ENCODE results near the gene ZNF574. TPM values are rescaled to one million over a fixed set of nuclear protein-coding genes. Genes with fewer than 3 reads are reported as not detected.

ZNF574 gene
- total RNA-seq, 2 experiments from 2014 or later, result 15.5 to 16.0 TPM

DNA sequence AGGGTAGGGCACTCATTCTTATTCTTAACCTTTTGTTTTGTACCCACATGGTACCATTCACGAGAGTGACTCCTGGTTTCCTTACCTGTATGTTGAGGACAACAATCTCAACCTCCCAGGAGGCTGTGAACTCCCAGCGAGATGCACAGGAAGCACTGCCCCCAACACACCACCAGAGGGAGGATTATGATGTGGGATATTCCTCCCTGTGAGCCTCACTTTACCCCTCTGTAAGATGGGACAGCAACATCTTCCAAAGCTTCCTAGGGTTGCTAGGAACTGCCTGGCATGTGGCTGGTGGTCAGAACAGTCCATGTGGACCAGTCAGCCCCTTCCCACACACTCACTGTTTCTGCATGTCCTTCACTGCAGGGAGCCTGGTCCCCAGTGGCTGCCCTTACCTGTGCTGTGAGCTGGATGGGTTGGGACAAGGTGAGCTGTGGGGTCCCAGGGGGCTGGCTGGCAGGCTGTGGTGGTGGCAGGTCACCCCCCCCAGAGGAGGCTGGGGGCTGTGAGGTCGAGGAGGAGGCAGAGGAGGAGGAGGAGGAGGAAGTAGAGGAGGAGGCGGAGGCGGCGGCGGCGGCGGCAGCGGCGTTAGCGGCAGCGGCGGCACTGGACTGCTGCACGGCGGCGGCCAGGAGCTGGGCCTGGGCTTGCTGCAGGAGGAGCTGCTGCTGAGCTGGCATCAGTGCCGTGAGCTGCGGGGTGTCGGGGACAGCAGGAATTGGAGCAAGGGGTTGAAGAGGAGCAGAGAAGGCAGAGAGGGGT, 40.5 kb downstream of the ZNF574 start:
- H3K36me3 Mint-ChIP-seq, result peaks cover 43% of the 10 kb centered on the region
- no peak for DNase-seq
- H3K27ac Mint-ChIP-seq, result no peak overlapping the region
- no peaks in the 10 kb centered on the region for H3K9me3 Mint-ChIP-seq
- H3K27me3 Mint-ChIP-seq, result no peaks in the 10 kb centered on the region
- peaks cover 54% of the 10 kb centered on the region for H3K4me1 Mint-ChIP-seq
- no peak overlapping the region for H3K4me3 Mint-ChIP-seq

DNA sequence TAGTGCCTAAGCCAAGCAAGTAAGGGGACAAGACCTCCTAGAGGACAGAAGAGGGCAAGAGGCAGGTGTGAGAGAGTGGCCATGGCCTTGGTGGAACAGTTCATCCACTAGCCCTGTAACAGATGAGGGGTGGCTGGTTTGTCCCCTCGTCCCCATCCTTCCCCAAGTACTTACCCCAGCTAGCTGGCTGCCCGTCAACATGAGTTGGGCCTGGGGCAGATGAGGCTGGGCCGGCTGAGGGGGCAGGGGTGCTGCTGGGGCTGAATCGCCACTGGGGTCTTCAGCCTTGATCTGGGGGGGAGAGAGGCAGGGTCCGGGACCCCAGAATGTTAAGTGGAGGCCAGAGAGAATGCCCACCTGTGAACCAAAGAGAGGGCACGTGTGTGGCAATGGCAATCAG, 41.1 kb downstream of the ZNF574 start:
- Mint-ChIP-seq H3K4me1 (peaks cover 52% of the 10 kb centered on the region), H3K27ac (no peak overlapping the region), H3K27me3 (no peaks in the 10 kb centered on the region), H3K36me3 (peaks cover 42% of the 10 kb centered on the region), H3K9me3 (no peaks in the 10 kb centered on the region), H3K4me3 (no peak overlapping the region)
- no peak for DNase-seq

DNA sequence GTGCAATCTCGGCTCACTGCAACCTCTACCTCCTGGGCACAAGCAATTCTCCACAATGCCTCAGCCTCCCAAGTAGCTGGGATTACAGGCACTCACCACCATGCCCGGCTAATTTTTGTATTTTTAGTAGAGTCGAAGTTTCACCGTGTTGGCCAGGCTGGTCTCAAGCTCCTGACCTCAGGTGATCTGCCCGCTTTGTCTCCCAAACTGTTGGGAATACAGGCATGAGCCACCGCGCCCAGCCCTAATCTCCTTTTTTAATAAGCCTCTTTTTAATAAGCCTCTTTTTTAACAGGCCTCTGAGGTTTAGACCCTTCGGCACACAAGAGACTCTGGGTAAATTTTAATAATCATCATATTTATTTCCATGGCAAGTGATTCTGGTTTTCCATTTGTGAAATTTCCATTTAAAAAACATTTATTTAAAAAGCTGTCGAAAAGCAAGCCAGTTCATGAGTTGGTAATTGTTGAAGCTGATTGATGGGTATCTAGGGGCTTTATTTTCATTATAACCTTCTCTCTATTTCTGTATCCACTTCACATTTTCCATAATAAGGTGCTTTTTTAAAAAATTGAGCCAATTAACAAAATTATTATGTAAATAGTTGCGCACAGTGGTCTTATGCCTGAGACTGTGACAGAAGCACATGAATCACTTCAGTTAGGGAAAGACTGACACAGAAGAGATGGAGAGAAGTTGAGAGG, 44.5 kb downstream of the ZNF574 start:
- Mint-ChIP-seq H3K27ac (peak overlapping the region; percentile 93), H3K36me3 (peaks cover 46% of the 10 kb centered on the region), H3K27me3 (no peaks in the 10 kb centered on the region), H3K4me3 (peak overlapping the region; percentile 72), H3K4me1 (peaks cover 56% of the 10 kb centered on the region), H3K9me3 (peaks cover 2% of the 10 kb centered on the region)
- DNase-seq, result no peak

DNA sequence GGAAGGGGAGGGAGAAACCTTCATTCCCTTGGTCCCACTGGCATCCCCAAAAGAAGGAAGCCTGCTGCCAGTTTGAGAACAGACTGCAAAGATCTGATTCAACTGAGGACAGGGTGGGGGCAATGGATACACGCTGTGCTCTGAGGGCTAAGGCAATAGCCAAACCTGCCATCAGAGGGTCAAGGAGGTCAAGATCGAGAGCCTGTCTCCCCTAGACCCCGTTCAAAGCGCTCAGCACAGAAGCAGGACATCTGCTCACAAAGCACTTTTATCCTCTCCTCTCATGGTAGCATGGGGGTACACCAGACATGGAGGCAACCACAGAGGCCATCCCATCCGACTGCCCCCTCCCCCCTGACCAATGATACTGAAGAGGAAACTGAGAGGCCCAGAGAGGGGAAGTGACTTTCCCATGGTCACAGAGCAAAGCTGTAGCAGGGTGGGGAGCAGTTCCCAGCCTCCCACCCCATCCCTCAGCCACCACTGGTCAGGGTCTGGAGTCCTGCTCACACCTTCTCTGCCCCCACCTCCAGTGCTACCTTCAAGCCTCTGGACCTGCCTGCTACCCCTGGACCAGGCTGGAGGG, 45.2 kb downstream of the ZNF574 start:
- peaks cover 57% of the 10 kb centered on the region for H3K4me1 Mint-ChIP-seq
- H3K27me3 Mint-ChIP-seq, result no peaks in the 10 kb centered on the region

DNA sequence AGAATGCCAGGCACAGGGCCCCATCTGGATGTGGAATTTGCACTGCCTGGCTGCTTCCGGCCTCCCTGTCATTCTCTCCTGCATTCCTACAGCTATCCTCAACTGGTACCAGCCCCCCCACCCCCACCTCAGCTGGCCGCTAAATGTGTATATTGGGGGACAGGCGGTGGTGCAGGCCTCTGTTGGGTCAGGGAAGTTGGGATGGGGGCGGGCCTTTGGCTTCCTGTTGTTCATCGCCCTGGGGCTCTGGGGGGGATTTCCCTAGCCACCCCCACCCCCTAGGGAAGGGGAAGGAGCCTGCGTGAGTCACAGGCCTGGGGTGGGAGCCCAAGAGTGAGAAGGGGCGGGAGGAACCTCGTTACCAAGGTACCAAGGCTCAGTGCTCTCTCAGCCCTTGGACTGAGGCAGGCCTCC, 45.7 kb downstream of the ZNF574 start:
- Mint-ChIP-seq H3K4me3 (peak overlapping the region; percentile 72), H3K36me3 (peaks cover 41% of the 10 kb centered on the region), H3K27me3 (no peaks in the 10 kb centered on the region), H3K27ac (peak overlapping the region; percentile 93), H3K9me3 (peaks cover 2% of the 10 kb centered on the region), H3K4me1 (peaks cover 62% of the 10 kb centered on the region)
- peak; percentile 87 for DNase-seq

More for the DNA sequence above, 45.2 kb downstream of the ZNF574 start:
- Mint-ChIP-seq H3K4me3 (peak overlapping the region; percentile 72), H3K9me3 (peaks cover 2% of the 10 kb centered on the region), H3K36me3 (peaks cover 46% of the 10 kb centered on the region), H3K27ac (peak overlapping the region; percentile 93)
- DNase-seq, result peak; percentile 35

DNA sequence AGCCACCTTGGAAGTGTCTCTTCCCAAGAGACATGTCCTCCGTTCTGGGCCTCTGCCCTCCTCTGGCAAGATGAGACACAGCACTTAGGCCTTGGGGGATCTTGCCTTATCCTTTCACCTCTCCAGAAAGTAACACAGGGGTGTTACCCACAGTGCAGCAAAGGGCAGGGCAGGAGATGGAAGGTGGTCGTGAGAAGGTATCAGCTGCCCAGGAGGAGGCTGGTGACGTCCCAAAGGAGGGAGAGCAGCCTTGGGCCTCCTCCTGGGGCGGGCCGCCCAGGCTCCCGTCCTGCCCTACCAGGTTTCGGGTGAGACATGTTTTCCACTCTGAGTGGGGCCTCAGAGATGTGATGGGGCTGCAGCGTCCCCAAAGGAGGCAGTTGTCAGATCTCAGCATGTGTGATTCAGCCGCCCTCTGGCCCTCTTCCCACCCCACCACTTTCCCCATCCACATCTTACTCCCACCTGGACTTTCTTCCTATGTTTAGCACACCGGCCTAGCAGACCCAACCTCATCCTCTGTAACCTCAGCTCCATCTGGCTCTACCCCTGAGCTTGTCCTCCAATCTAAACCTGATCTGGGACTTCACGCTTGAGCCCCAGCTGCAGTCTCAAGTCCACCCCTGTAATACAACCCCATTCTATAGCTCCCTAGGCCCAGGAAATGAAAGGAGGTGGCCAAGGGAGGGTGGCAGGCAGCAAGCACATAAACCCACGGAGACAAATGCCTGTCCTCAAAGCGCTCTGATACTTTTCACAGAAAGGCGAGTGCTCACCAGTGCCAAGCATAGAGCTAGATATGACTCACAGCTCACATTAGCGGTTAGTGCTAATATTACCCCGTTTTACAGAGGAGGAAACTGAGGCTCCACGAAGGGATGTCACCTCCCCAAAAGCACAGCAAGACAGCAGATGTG, 47.0 kb downstream of the ZNF574 start:
- peak overlapping the region; percentile 72 for H3K4me3 Mint-ChIP-seq
- DNase-seq, result peak; percentile 88
- peaks cover 68% of the 10 kb centered on the region for H3K4me1 Mint-ChIP-seq
- peak overlapping the region; percentile 93 for H3K27ac Mint-ChIP-seq
- H3K36me3 Mint-ChIP-seq, result peaks cover 36% of the 10 kb centered on the region
- H3K9me3 Mint-ChIP-seq, result peaks cover 2% of the 10 kb centered on the region
- no peaks in the 10 kb centered on the region for H3K27me3 Mint-ChIP-seq

DNA sequence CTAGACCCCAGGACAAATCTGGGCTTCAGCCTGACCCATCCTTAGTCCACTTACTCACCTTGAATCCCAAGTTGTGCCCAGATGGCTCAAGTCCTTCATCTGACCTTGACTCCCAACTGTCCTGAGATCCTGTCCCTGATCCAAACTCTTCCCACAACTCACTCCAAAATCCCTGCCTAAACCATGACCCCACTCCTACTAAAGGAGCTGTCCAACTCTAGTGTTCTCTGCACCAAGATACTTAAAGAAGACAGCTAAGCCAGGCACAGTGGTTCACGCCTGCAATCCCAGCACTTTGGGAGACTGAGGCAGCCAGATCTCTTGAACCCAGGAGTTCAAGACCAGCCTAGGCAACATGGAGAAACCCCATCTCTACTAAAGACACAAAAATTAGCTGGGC, 47.8 kb downstream of the ZNF574 start:
- Mint-ChIP-seq H3K4me3 (peak overlapping the region; percentile 72), H3K9me3 (peaks cover 2% of the 10 kb centered on the region), H3K4me1 (peaks cover 69% of the 10 kb centered on the region), H3K36me3 (peaks cover 32% of the 10 kb centered on the region), H3K27me3 (no peaks in the 10 kb centered on the region), H3K27ac (peak overlapping the region; percentile 93)
- no peak for DNase-seq

DNA sequence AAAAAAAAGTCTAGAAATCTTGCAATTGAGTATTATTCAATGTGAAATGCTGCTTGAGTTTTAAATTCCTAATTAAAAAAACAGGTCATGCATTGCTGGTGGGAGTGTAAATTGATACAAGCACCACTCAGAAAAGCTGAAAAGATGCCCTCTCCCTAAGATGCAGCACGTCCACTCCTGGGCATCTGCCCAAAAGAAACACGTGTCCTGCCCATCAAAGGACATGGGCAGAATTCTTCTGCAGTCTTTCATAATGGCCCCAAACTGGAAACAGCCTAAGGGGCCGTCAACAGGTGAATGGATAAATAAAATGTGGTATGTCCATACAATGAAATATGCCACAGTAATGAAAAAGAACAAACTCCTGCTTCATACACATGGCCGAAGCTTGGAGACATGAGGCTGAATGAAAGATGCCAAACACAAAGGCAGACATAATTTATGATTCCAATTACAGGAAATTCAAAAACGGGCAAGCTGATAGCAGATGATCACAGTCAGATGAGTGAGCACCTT, 48.5 kb downstream of the ZNF574 start:
- Mint-ChIP-seq H3K27ac (peak overlapping the region; percentile 51), H3K27me3 (no peaks in the 10 kb centered on the region), H3K36me3 (peaks cover 30% of the 10 kb centered on the region), H3K4me1 (peaks cover 72% of the 10 kb centered on the region), H3K4me3 (no peak overlapping the region), H3K9me3 (peaks cover 2% of the 10 kb centered on the region)
- no peak for DNase-seq

DNA sequence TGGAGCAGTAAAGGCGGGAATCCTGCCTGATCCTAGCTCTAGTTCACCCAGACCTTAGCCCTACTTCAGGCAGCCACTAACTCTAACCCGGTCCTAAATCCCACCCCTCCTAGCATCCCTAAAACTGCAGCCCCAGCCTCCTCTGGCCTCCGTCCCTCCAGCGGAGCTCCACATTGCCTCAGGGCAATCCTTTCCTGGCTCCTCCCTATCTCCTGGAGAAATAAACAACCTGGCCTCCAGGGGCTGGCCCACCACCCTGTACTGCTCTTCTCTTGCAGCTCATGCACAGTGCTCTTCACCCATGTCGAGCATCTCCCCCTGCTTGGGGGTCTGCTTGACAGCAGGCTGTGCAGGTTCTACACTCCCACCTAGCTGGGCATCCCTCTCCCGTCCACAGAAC, 49.6 kb downstream of the ZNF574 start:
- Mint-ChIP-seq H3K4me3 (peak overlapping the region; percentile 5), H3K9me3 (peaks cover 2% of the 10 kb centered on the region), H3K27me3 (no peaks in the 10 kb centered on the region), H3K27ac (no peak overlapping the region), H3K36me3 (peaks cover 30% of the 10 kb centered on the region), H3K4me1 (peaks cover 75% of the 10 kb centered on the region)
- DNase-seq, result no peak

DNA sequence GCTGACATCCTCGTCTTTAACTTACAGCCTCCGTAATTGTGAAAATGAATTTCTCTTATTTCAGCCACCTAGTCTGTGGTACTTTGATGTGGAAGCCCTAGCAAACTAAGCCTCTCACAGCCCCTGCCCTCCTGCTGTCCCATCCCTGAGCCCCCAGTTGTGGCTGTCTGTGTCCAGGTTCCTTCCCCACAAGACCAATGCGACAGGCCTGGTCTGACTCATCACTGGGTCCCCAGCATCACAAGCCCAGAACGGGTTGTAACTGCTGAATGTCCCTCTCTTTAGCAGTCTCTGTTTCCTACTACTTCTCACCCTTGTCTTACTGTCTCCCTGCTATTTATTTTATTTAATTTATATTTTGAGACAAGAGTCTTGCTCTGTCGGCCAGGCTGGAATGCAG, 50.6 kb downstream of the ZNF574 start:
- peak; percentile 30 for DNase-seq
- H3K27me3 Mint-ChIP-seq, result no peaks in the 10 kb centered on the region
- peak overlapping the region; percentile 63 for H3K27ac Mint-ChIP-seq
- peaks cover 72% of the 10 kb centered on the region for H3K4me1 Mint-ChIP-seq
- H3K9me3 Mint-ChIP-seq, result peaks cover 2% of the 10 kb centered on the region
- peaks cover 25% of the 10 kb centered on the region for H3K36me3 Mint-ChIP-seq
- H3K4me3 Mint-ChIP-seq, result no peak overlapping the region

DNA sequence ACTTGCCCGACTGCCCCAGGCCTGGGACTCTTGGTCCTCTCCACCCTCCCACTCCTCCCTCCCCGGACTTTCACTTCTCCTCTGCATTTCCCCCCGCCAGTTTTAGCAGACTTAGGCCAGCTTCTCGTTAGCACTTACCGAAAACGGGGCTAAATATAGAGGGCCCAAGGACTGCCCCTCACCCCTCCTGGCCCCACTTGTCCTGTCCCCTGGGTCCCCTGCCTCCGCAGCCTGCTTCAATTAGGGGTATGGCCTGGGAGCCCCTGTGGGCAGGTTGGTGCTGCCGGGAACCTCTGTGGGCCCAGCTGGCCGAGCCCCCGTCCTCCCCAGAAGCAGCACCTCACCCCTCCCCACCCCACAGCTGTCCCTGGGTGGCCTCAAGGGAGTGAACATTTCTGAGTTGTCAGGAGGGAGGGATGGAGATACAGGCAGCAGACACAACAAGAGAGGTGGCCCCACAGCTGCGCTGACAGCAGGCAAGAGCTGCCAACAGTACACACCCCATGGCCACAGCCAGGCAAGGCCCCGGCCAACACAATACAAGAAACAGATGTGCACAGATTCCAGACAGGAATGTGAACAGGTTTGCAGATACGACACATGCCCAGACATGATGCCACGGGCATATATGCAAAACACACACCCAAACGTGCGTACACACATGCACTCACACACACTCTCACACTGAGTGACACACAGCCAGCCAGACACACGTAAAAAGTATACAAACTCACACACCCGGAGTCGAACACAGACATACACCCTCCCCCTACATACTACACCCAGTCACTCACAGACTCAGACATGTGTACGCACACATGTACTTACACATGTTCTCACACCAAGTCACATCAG, 53.7 kb downstream of the ZNF574 start:
- Mint-ChIP-seq H3K9me3 (peaks cover under 1% of the 10 kb centered on the region), H3K36me3 (peaks cover 9% of the 10 kb centered on the region), H3K27me3 (no peaks in the 10 kb centered on the region), H3K27ac (peak overlapping the region; percentile 65), H3K4me1 (peaks cover 65% of the 10 kb centered on the region), H3K4me3 (peak overlapping the region; percentile 83)
- no peak for DNase-seq

DNA sequence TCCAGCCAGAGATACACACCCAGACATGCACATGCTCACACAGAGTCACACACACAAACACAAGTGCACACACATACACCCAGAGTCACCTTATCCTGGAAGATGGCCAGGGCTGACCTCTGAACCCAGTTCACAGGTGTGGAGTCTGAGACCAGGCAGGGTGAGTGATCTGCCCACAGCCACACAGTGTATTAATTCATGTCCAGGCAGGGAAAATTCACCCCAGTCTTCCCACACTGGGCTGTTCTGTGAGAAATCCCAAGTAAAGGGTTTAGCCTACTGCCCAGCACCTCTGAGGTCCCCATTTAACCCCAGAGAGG, 54.2 kb downstream of the ZNF574 start:
- peaks cover 61% of the 10 kb centered on the region for H3K4me1 Mint-ChIP-seq

More for the DNA sequence above, 54.2 kb downstream of the ZNF574 start:
- H3K27me3 Mint-ChIP-seq, result no peaks in the 10 kb centered on the region
- peak overlapping the region; percentile 83 for H3K4me3 Mint-ChIP-seq
- no peaks in the 10 kb centered on the region for H3K9me3 Mint-ChIP-seq
- H3K36me3 Mint-ChIP-seq, result peaks cover 6% of the 10 kb centered on the region
- peak overlapping the region; percentile 31 for H3K27ac Mint-ChIP-seq
- DNase-seq, result no peak

All from activated naive CD8-positive, alpha-beta T cell treated with anti-CD3 and anti-CD28 coated beads for 36 hours (primary cell).